A673 (cell line): ENCODE measurements around the gene TNIP3. TPM values are rescaled to one million over a fixed set of nuclear protein-coding genes. Genes with fewer than 3 reads are reported as not detected.

ENCODE experiments used
- BruUV-seq: library from RNA; stranded (reverse); fragments of 400-500 nt; replicated peaks from 2 replicates; lab custom pipeline; 2021; lab: Mats Ljungman, UMichigan
- CTCF ChIA-PET: fragments of 300-600 bp; sonication (Branson Sonifier 250); formaldehyde crosslinking; loops from one replicate; lab custom pipeline; 2022; ENCODE audit warnings: antibody characterized with exemption; lab: Charles Lee
- POLR2A ChIA-PET: fragments of 300-600 bp; sonication (Branson Sonifier 250); formaldehyde crosslinking; loops from one replicate; lab custom pipeline; 2022; ENCODE audit warnings: antibody characterized with exemption; ENCODE audit not compliant: low non-redundant PET; lab: Charles Lee
- DNase-seq: peaks from one replicate; pipeline ENCODE4 v3.0.0-alpha.2; 2015; ENCODE audit warnings: low spot score
- H3K27ac ChIP-seq: fragments of 200-600 bp; sonication (generic); 2 replicates; pipeline ENCODE4 v1.5.1; 2016; ENCODE audit warnings: mixed run types, low read depth, mild to moderate bottlenecking, mixed read lengths, antibody characterized with exemption, low read length; ENCODE audit not compliant: poor library complexity, severe bottlenecking
- H3K27me3 ChIP-seq: fragments of 200-600 bp; sonication (generic); replicated peaks from 2 replicates; pipeline ENCODE4 v1.6.1; 2017; ENCODE audit warnings: mixed run types, low read depth, mild to moderate bottlenecking, mixed read lengths, antibody characterized with exemption, low read length; ENCODE audit not compliant: insufficient read depth, poor library complexity
- H3K36me3 ChIP-seq: fragments of 200-600 bp; sonication (generic); 2 replicates; pipeline ENCODE4 v1.6.1; 2016; ENCODE audit warnings: mixed run types, mild to moderate bottlenecking, mixed read lengths, antibody characterized with exemption, low read length; ENCODE audit not compliant: insufficient read depth, poor library complexity, severe bottlenecking
- H3K4me1 ChIP-seq: fragments of 200-600 bp; sonication (generic); 2 replicates; pipeline ENCODE4 v1.6.1; 2017; ENCODE audit warnings: mixed run types, mild to moderate bottlenecking, mixed read lengths, antibody characterized with exemption, low read length; ENCODE audit not compliant: insufficient read depth, poor library complexity, severe bottlenecking
- H3K4me3 ChIP-seq: fragments of 200-600 bp; sonication (generic); 2 replicates; pipeline ENCODE4 v1.5.1; 2016; ENCODE audit warnings: low read depth, mixed run types, mild to moderate bottlenecking, mixed read lengths, low read length; ENCODE audit not compliant: poor library complexity, severe bottlenecking
- H3K9me3 ChIP-seq: fragments of 200-600 bp; sonication (generic); 2 replicates; pipeline ENCODE4 v1.6.1; 2016; ENCODE audit warnings: mixed run types, low read depth, mild to moderate bottlenecking, mixed read lengths, antibody characterized with exemption, low read length; ENCODE audit not compliant: poor library complexity, severe bottlenecking
- CTCF ChIP-seq: fragments of 300-800, 200-600 bp; sonication (generic); conservative IDR thresholded peaks from 2 replicates; pipeline ENCODE4 v1.5.1; 2017; ENCODE audit warnings: low read depth, mild to moderate bottlenecking, antibody characterized with exemption, low read length, moderate library complexity, mixed read lengths
- EZH2 ChIP-seq: fragments of 200-600 bp; sonication (generic); IDR thresholded peaks from 2 replicates; pipeline ENCODE4 v1.6.1; 2017; ENCODE audit warnings: borderline replicate concordance, low read depth, mild to moderate bottlenecking, mixed read lengths, antibody characterized with exemption, low read length; ENCODE audit not compliant: poor library complexity, severe bottlenecking
- intact Hi-C: fragments of 100-400 bp; cut with micrococcal nuclease; formaldehyde crosslinking; loops from one replicate; pipeline ENCODE4 v1.10.0; 2022; ENCODE audit not compliant: unreplicated experiment
- total RNA-seq: library from RNA; stranded (reverse); gene quantifications from 2 replicates; pipeline ENCODE4 v1.2.3, GENCODE V29; 2021

Gene TNIP3
- total RNA-seq, 1 experiment from 2014 or later: 0.58 TPM

- Histone ChIP-seq H3K36me3 (no peaks in the 10 kb centered on the region), H3K4me3 (no peak overlapping the region), H3K27me3 (no peaks in the 10 kb centered on the region), H3K9me3 (no peaks in the 10 kb centered on the region), H3K27ac (no peak overlapping the region), H3K4me1 (peaks cover 15% of the 10 kb centered on the region)
- peak; percentile 81 for DNase-seq
- ChIA-PET POLR2A (no interaction called here), CTCF (no interaction called here)
- BruUV-seq: no TSS peak
- intact Hi-C loops: no loop called here
- TF ChIP-seq EZH2: no peak
- no peak for TF ChIP-seq CTCF
Measured at GRCh38 chr4:121140716-121141460, 23.2 kb downstream of the TNIP3 start.

DNA sequence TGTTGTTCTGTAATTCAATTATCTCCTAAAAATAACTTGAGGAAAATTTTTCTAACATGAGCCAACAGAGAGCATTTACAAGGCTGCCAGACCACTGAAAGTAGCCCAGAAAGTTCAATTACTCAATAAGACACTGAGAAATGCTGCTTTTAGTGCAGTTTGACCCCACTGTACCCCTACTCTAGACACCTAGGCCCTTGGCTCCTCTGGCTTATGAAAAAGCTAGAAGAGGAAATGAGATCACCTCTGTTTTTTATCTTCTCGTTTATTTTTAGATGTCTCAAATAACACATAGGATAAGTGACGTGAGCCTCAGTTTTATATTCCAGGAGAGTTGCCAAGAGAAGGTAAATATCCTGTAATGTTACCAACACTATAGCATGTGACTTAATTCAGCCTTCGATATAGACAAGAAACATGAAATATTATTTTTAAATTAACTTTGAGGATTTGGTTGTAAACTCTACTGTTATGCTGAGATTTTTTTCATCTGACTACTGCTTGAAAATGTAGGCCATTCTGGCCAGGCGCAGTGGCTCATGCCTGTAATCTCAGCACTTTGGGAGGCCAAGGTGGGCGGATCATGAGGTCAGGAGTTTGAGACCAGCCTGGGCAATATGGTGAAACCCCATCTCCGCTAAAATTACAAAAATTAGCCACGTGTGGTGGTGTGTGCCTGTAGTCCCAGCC lies 24.4 kb downstream of the TNIP3 start:
- Histone ChIP-seq H3K36me3 (no peaks in the 10 kb centered on the region), H3K27ac (no peak overlapping the region), H3K27me3 (no peaks in the 10 kb centered on the region), H3K4me1 (peaks cover 15% of the 10 kb centered on the region), H3K9me3 (no peaks in the 10 kb centered on the region), H3K4me3 (no peak overlapping the region)
- ChIA-PET POLR2A (no interaction called here), CTCF (no interaction called here)
- intact Hi-C loops: no loop called here
- no peak for TF ChIP-seq CTCF
- TF ChIP-seq EZH2: no peak
- BruUV-seq: no TSS peak
- no peak for DNase-seq

- H3K27ac ChIP-seq: no peak overlapping the region
- BruUV-seq: no TSS peak
- no peaks in the 10 kb centered on the region for H3K9me3 ChIP-seq
- H3K4me1 ChIP-seq: peaks cover 15% of the 10 kb centered on the region
- no peaks in the 10 kb centered on the region for H3K36me3 ChIP-seq
- intact Hi-C loops: no loop called here
- POLR2A ChIA-PET: interaction anchor here (0.6 kb wide), 1 partner anchor 61 kb away, joined by 3 read pairs; no protein-coding TSS in a partner anchor
- TF ChIP-seq CTCF (no peak), EZH2 (no peak)
- DNase-seq: no peak
- H3K27me3 ChIP-seq: no peaks in the 10 kb centered on the region
- CTCF ChIA-PET: no interaction called here
- H3K4me3 ChIP-seq: no peak overlapping the region
Measured at GRCh38 chr4:121138039-121138825, 25.9 kb downstream of the TNIP3 start.
